HG03571 (cell line): Measurements from ENCODE around the gene ZNF438.
"Not testable (repeated sequence)": the region's sequence is repeated elsewhere in the genome, so short reads cannot be mapped to it uniquely, and the experiment has no call there.

Experiments
- ATAC-seq: cut with Tn5 transposase; IDR thresholded peaks from one replicate; pipeline ENCODE4 v1.9.1; 2021; ENCODE audit not compliant: unreplicated experiment

Gene ZNF438

DNA sequence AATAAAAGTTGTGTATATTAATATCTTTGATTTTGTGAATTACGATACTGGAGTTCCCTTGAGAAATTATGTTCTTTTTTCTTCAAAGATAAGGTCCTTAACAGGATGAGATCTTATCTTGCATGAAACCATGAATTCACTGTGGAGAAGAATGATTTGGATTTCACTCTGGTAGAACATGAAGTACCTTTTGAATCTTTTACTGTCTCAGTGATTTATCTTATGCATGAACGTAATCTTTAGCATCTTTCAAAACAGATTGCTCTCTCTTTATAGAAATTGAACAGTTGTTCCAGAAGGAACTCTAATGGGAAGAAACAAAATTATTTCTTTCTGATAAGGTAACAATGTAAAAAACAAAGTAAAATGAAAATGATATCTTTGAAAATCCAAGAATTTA, 11.0 kb upstream of the ZNF438 start:
- no peak for ATAC-seq

- no peak for ATAC-seq
Measured at GRCh38 chr10:31041011-31041410, 9.3 kb upstream of the ZNF438 start.

DNA sequence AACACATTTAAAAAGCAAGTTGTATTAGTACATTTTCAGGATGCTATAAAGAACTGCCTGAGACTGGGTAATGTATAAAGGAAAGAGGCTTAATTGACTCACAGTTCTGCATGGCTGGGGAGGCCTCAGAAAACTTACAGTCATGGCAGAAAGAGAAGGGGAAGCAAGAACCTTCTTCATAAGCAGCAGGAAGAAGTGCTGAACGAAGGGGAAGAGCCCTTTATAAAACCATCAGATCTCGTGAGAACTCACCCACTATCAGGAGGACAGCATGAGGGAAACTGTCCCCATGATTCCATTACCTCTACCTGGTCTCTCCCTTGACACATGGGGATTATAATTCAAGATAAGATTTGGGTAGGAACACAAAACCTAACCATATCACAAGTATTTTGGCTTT, 7.3 kb upstream of the ZNF438 start:
- not testable (repeated sequence) for ATAC-seq

DNA sequence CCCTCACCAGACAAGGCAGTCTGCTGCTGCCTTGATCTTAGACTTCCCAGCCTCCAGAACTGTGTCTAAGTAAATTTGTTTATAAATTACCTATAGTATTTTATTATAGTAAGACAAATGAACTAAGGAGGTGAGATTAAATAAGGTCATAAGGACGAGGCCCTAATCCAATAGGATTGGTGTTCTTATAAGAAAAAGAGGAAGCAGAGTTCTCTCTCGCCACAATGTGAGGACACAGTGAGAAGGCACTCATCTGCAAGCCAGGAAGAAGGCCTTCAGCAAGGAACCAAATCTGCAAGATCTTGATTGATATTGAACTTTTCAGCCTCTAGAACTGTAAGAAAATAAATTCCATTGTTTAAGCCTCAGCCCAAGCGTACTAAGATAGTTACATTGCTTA, 6.1 kb upstream of the ZNF438 start:
- no peak for ATAC-seq

- ATAC-seq = no peak
Measured at GRCh38 chr10:31036209-31036608, 4.5 kb upstream of the ZNF438 start.

DNA sequence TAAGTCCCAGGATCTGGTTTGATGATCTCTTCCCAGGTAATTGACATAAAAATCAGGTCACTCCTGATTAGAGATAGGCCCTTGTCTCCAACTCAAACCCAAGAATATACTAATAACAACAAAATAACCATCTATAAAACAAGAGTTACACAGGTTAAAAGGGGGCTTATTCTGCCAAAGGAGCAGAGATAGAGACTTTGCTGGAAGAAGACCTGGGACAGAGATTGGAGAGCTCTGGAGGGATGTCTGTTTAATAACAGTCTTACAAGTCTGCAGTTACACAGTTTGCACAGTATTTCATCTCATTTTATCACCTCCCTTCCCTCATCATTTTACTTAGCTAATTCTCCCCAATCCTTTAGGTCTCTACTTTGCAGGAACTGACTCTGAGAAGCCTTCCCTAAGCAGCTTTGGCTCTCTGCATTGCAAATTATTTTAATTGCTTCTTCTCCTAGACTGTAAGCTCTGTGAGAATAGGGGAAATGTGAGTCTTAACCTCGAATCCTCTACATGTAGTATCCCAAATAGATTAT, 3.7 kb upstream of the ZNF438 start:
- no peak for ATAC-seq

DNA sequence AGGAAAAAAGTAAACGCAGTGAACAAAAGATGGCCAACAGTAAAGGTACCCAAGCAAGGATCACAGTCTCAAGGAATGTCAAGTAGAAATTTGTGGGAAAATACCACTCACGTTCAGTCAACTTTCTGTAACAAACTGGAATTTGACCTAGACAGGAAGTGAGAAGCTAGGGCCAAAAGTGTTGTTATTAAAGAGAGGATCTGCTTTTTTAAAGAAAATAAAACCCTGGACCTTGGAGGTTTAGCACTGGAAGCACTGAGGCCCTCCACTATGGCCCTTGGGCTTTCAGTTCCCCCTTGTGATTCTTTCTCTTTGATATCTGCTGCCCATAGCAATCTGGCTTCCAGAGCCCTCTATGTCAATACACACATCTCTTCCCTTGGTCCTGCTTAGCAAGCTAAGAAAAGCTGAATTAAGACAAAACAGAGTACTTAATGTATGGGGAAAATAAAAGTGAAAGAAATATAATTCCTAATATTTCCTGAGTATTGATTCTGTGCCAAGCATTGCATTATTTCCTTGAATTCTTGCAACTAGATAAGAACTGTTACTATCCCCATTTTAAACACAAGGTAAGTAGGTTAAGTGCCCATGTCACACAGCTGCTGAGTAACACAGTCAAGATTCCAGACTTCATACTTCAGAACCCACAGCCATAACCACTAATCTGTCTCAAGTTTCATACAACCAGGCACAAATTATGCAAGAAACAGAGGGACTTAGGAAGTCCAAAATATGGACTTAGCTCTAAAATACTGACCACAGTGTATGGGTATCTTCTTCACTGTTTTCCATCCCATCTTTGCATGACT, 2.6 kb upstream of the ZNF438 start:
- ATAC-seq = no peak

DNA sequence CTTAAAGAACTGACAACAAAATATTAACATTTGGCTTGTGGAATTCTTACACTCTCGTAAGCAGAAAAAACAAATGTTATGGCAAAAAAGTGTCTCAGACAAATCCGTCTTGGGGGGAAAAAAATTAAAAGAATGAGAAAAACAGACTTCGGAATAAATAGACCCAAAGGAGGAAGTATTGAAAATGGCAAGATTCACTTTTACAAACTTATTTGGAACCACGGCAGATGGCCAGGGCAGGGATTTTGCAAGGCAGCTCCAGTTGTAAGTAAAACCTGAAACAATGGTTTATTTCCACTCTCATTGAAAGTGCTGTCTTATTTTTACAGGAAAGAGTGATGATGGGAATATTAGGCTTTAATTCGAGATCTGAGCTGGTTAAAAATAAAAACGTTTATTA, 1.5 kb upstream of the ZNF438 start:
- ATAC-seq = no peak

DNA sequence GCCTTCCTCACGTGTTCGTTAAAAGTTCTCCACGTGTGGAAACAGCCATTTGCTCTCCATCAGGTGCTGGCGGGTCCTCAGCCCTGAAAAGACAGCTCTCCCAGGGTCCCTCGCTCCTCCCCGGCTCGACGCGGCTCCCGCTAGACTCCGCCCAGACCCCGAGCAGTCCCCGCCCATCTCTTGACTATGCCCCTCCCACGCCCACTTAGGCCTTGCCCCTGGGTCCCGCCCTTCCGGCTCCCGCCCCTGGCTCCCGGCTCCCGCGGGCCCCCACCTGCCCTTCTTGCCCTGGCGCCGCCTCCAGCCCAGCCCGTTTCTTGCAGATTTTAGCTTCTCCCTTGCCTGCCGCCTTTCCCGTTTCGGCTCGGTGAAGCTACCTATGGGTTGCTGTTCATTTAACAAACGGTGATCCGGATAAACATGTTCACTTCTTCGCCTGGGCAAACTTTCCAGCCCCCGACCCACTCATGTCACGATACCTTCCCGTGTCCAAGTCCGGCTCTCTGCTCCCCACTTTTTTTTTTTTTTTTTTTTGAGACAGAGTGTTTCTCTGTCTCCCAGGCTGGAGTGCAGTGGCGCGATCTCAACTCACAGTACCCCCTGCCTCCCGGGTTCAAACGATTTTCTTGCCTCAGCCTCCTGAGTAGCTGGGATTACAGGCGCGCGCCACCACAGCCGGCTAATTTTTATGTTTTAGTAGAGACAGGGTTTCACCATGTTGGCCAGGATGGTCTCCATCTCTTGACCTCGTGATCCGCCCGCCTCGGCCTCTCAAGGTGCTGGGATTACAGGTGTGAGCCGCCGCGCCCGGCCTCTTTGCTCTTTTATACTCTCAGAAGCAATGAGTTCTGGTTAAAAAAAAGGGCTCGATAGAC, 830 bp upstream of the ZNF438 start:
- peak; percentile 81 for ATAC-seq

- no peak for ATAC-seq
Measured at GRCh38 chr10:31031205-31031557, 484 bp downstream of the ZNF438 start.

DNA sequence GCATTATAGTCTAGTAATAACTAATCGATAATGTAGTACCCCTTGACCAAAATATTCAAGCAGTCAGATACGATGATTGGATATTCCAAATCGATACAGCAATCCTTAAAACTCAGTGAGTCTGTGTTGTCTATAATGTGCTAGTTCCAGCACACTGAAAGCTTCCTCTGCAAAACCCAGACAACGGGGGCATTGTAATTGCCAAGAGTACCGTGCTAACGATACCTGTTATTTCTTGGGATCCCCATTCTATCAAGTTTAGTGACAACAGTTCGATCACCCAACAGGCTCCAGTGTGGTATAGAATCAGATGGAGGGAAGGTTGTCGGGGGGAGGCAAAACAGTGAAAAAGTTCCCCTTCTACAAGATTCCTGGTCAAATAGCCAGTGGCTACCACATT, 865 bp downstream of the ZNF438 start:
- no peak for ATAC-seq

DNA sequence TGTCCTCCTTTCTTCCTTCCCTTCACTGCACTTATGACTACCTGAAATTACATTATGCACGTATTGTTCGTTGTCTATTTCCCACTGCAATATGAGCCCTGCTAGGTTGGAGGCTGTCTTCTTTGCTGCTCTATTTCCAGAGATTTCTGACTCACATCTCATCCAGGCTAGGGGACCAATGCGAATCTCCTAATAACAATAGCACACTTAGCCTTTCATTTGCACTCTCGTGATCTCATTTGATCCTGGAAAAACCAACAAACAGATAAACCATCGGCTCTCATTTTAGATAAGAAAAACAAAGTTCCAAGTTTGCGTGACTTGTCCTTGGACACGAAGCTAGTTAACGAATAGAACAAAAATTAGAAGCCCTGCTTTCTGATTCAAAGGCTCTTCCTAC, 1.4 kb downstream of the ZNF438 start:
- ATAC-seq = no peak

- no peak for ATAC-seq
Measured at GRCh38 chr10:31028081-31028480, 3.6 kb downstream of the ZNF438 start.

- ATAC-seq = not testable (repeated sequence)
Measured at GRCh38 chr10:31026279-31026678, 5.4 kb downstream of the ZNF438 start.

DNA sequence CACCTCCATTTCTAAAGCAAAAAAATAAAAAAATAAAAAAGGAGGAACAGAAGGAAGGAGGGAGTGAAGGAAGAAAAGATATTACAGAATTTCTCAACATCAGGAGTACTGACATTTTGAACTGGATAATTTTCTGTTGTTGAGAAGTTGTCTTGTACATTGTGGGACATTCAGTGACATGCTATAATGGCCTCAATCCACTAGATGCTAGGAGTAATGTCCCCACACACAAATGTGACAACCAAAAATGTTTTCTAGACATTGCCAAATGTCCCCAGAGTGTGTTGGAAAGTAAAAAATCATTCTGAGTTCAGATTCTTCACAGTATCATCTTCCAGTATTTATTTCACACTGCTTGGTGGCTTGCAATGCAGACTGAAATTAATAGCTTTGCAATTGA, 6.5 kb downstream of the ZNF438 start:
- ATAC-seq = no peak

GRCh38 chr10:31023558-31023957, 8.1 kb downstream of the ZNF438 start:
- no peak for ATAC-seq

DNA sequence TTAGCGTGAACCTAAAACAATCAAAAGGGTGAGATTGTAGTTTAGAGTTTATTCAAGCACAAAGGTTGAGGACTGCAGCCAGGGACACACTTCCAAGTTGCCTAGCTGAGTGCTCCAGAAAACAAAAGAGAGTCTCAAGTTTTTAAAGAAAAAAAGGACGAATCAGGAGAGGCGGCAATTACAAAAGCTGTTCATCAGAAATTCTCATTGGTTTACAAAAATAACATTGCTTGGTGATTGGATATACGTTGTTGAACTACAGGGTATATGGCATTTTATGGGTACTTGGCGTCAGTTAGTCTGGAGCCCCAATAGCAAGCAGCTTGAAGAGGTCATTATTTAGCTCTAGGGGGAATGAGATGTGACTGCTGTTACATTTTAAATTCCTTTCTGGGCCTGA, 11.5 kb downstream of the ZNF438 start:
- no peak for ATAC-seq

DNA sequence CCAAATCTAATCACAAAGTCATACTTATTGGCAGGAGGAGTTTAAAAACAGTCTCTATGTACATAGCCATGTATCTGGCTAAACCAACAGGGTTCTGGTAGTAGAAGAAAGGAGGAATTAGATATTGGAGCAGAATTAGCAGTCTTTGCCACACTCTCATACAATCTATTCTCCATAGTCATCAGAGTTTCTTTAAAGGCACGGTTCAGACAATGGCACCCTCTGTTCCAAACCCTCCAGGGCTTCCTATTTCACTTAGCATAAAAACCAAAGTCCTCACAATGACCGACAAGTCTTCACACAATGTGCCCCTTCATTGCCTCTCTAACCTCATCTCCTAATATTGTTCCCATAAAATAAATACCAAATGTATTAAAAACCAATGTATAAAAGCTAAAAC, 12.7 kb downstream of the ZNF438 start:
- ATAC-seq = no peak

DNA sequence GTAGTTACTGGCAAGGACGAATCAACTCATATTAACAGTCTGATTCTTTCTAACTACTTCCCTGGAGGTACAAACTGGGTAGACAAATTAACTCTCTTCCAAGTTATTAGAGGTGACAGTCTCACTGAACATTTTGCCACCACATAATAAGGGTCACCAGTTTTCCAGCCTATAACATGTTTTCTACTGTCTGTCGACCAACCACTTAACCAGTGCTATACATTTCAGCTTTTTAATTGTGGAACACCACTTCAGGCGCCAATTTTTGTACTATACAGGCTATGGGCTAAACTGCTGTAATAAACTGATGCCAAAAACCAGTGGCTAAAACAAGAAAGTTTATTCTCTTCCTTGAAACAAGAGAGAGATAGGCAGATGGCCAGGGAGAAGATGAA, 13.3 kb downstream of the ZNF438 start:
- ATAC-seq = no peak

DNA sequence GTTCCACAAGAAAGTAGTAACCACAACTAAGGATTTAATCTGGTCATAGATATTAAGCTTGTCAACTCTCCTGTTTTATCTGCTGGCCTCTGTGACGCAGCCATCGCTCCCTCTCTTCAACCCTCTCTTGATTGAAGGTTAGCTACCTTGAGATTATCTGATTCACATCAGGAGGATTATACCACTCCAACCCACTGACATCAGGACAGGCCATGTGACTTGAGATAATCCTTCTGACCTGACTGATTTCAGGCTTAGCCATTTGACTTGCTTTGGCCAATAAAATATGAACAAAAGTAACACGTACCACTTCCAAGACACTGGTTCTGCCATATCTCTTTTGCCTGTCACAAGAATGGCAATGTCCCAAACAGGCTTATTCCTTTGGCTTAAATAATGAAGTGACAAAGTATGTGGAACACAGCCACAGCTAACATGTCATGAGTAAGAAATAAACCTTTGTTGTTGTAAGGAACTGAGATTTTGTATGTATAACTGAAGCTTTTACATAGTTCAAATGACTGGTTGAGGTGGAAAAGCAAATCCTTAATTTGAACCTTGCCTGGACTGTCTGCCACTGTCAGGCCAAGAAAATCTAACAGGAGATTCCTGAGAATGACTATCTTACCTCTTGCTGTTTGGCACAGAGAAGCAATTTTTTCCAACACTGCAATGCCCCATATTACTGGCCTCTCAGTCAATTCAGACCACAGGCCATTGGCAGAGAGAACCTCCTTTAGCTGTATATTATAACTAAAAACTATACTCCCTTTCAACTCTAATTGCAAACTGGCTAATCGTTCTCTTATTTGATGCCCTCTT, 13.9 kb downstream of the ZNF438 start:
- ATAC-seq = no peak

DNA sequence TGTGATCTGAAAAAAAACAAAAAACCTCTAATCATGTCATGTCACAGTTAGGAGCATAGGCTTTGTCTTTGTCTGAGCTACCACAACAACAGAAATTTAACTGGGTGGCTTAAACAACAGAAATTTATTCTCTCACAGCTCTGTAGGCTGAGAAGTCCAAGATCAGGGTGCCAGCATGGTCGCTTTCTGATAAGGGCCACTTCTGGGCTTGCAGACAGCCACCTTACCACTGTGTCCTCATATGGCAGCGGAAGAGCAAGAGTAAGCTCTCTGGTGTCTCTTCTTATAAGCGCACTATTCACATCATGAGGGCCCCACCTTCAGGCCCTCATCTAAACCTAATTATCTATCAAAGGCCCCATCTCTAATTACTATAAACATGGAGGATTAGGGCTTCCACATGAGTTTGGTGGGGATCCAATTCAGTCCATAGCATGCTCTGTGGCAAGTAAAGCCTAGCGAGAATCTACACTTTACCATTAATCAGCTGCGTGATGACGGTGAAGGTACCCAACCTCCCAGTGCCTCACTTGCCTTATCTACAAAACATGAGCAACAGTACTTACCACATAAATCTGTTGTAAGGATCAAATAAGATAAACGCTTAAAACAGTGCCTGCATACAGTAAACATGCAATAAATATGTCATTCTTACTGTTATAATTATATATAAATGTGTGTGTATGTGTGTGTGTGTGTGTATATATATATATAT, 17.3 kb downstream of the ZNF438 start:
- ATAC-seq = no peak
